Neural progenitor cell (in vitro differentiated cells): ENCODE measurements around the gene MAP3K7CL. TPM values are rescaled to one million over a fixed set of nuclear protein-coding genes. Genes with fewer than 3 reads are reported as not detected.

Experiments
- DNase-seq: peaks from one replicate; pipeline ENCODE4 v3.0.0-alpha.2; 2016; ENCODE audit warnings: low spot score
- H2AFZ ChIP-seq: fragments of 200-600 bp; sonication (generic); replicated peaks from 2 replicates; pipeline ENCODE4 v1.6.1; 2016; ENCODE audit warnings: antibody characterized with exemption
- H3F3A ChIP-seq: fragments of 200-600 bp; sonication (generic); 2 replicates; pipeline ENCODE4 v1.6.1; 2016; ENCODE audit warnings: antibody characterized with exemption, low read depth
- H3K27ac ChIP-seq: fragments of 200-600 bp; sonication (generic); 2 replicates; pipeline ENCODE4 v1.5.1; 2016; ENCODE audit warnings: mild to moderate bottlenecking
- H3K27me3 ChIP-seq: fragments of 200-600 bp; sonication (generic); 2 replicates; pipeline ENCODE4 v1.6.1; 2016; ENCODE audit warnings: mild to moderate bottlenecking, moderate library complexity
- H3K36me3 ChIP-seq: fragments of 200-600 bp; sonication (generic); 2 replicates; pipeline ENCODE4 v1.5.1; 2016
- H3K4me1 ChIP-seq: fragments of 200-600 bp; sonication (generic); 2 replicates; pipeline ENCODE4 v1.6.1; 2016; ENCODE audit warnings: mixed run types
- H3K4me2 ChIP-seq: fragments of 200-600 bp; sonication (generic); 2 replicates; pipeline ENCODE4 v1.6.1; 2016
- H3K4me3 ChIP-seq: fragments of 200-600 bp; sonication (generic); 2 replicates; pipeline ENCODE4 v1.5.1; 2016
- H3K79me2 ChIP-seq: fragments of 200-600 bp; sonication (generic); 2 replicates; pipeline ENCODE4 v1.6.1; 2016; ENCODE audit warnings: low read depth
- H3K9ac ChIP-seq: fragments of 200-600 bp; sonication (generic); 2 replicates; pipeline ENCODE4 v1.6.1; 2016
- H3K9me3 ChIP-seq: fragments of 200-600 bp; sonication (generic); 2 replicates; pipeline ENCODE4 v1.5.1; 2016; ENCODE audit warnings: low read depth
- H4K20me1 ChIP-seq: fragments of 200-600 bp; sonication (generic); 2 replicates; pipeline ENCODE4 v1.6.1; 2016; ENCODE audit warnings: low read depth
- H3K27ac Mint-ChIP-seq: 3 replicates; pipeline ENCODE4 v1.8.0; 2021; ENCODE audit warnings: mixed read lengths
- H3K27me3 Mint-ChIP-seq: 2 replicates; pipeline ENCODE4 v1.8.0; 2022; ENCODE audit warnings: low read depth, mild to moderate bottlenecking, inconsistent platforms, moderate library complexity, mixed read lengths; ENCODE audit not compliant: insufficient read depth
- H3K36me3 Mint-ChIP-seq: 3 replicates; pipeline ENCODE4 v1.8.0; 2021; ENCODE audit warnings: mixed read lengths
- H3K4me1 Mint-ChIP-seq: 3 replicates; pipeline ENCODE4 v1.8.0; 2021; ENCODE audit warnings: mixed read lengths
- H3K4me3 Mint-ChIP-seq: 3 replicates; pipeline ENCODE4 v1.8.0; 2021; ENCODE audit warnings: mild to moderate bottlenecking, moderate library complexity, mixed read lengths
- H3K9me3 Mint-ChIP-seq: 3 replicates; pipeline ENCODE4 v1.8.0; 2020; ENCODE audit warnings: mixed read lengths
- CTCF ChIP-seq: fragments of 200-600 bp; sonication (generic); IDR thresholded peaks from 2 replicates; pipeline ENCODE4 v1.5.1; 2017; ENCODE audit warnings: antibody characterized with exemption, mild to moderate bottlenecking
- EZH2 ChIP-seq: fragments of 200-600 bp; sonication (generic); IDR thresholded peaks from 2 replicates; pipeline ENCODE4 v1.6.1; 2017; ENCODE audit warnings: antibody characterized with exemption, mild to moderate bottlenecking, moderate library complexity
- EZH2phosphoT487 ChIP-seq: fragments of 200-600 bp; sonication (generic); IDR thresholded peaks from 2 replicates; pipeline ENCODE4 v1.6.1; 2017; ENCODE audit warnings: antibody characterized with exemption
- total RNA-seq: library from RNA; depleted of rRNA; stranded (reverse); fragments of >200 nt; gene quantifications from 2 replicates; pipeline ENCODE4 v1.2.3, GENCODE V29; 2015; ENCODE audit warnings: low replicate concordance

Gene MAP3K7CL
- total RNA-seq, 1 donor from 2014 or later, result not detected

DNA sequence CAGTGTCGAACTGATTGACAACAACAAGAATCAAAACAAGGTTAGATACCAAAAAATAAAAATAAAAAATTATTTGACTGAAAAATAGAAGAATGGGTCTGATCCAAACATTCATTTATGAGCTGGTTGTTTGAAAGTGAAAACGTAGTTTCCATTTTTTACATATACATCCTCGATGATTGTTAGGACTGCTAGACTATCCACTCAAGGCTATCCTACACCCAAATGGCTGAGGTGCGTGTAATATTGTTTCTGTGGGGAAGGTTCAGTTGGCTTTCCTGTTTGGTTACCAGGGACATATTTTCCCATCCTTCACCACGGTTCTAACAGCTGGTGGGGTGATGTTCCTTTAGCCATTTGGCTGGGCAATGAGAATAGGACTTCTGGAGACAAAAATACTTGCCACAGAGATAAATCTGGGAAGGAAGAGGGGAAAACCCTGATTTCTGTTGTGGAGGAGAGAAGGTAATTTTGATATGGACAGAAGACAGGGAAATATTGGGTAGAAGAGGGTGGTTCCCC is 66.3 kb downstream of the MAP3K7CL start:
- Mint-ChIP-seq H3K4me3 (no peak overlapping the region), H3K4me1 (no peaks in the 10 kb centered on the region), H3K27me3 (no peaks in the 10 kb centered on the region), H3K27ac (no peak overlapping the region), H3K9me3 (peaks cover 27% of the 10 kb centered on the region), H3K36me3 (peaks cover 2% of the 10 kb centered on the region)
- Histone ChIP-seq H3F3A (no peaks in the 10 kb centered on the region), H3K27me3 (no peaks in the 10 kb centered on the region), H3K36me3 (no peaks in the 10 kb centered on the region), H3K27ac (no peak overlapping the region), H3K4me2 (no peak overlapping the region), H3K79me2 (no peaks in the 10 kb centered on the region), H3K9me3 (peaks cover 6% of the 10 kb centered on the region), H2AFZ (no peak overlapping the region), H4K20me1 (no peaks in the 10 kb centered on the region), H3K4me1 (no peaks in the 10 kb centered on the region), H3K9ac (no peak overlapping the region), H3K4me3 (no peak overlapping the region)
- DNase-seq, result no peak
- TF ChIP-seq EZH2, result no peak
- no peak for TF ChIP-seq CTCF
- TF ChIP-seq EZH2phosphoT487, result no peak

- Histone ChIP-seq H2AFZ (no peak overlapping the region), H3K27me3 (no peaks in the 10 kb centered on the region), H3K4me3 (no peak overlapping the region), H3K27ac (no peak overlapping the region), H3K9me3 (peaks cover 10% of the 10 kb centered on the region), H3K9ac (no peak overlapping the region), H3K79me2 (no peaks in the 10 kb centered on the region), H3K36me3 (no peaks in the 10 kb centered on the region), H3F3A (no peaks in the 10 kb centered on the region), H4K20me1 (no peaks in the 10 kb centered on the region), H3K4me2 (no peak overlapping the region), H3K4me1 (peaks cover under 1% of the 10 kb centered on the region)
- Mint-ChIP-seq H3K36me3 (peaks cover 2% of the 10 kb centered on the region), H3K9me3 (peaks cover 32% of the 10 kb centered on the region), H3K27me3 (no peaks in the 10 kb centered on the region), H3K4me1 (no peaks in the 10 kb centered on the region), H3K27ac (no peak overlapping the region), H3K4me3 (no peak overlapping the region)
- TF ChIP-seq EZH2 (no peak), EZH2phosphoT487 (no peak), CTCF (no peak)
- DNase-seq, result no peak
These were observed 70.7 kb downstream of the MAP3K7CL start for GRCh38 chr21:29201186-29201585.

GRCh38 chr21:29205009-29205408 is 74.6 kb downstream of the MAP3K7CL start:
- H3K79me2 ChIP-seq, result no peaks in the 10 kb centered on the region
- no peaks in the 10 kb centered on the region for H4K20me1 ChIP-seq
- H3K9me3 Mint-ChIP-seq, result peaks cover 18% of the 10 kb centered on the region
- no peak overlapping the region for H3K4me3 Mint-ChIP-seq
- H3F3A ChIP-seq, result no peaks in the 10 kb centered on the region
- no peak overlapping the region for H3K27ac ChIP-seq
- H3K4me1 Mint-ChIP-seq, result no peaks in the 10 kb centered on the region
- no peak overlapping the region for H3K4me3 ChIP-seq
- H3K36me3 Mint-ChIP-seq, result peaks cover 2% of the 10 kb centered on the region
- no peaks in the 10 kb centered on the region for H3K36me3 ChIP-seq
- DNase-seq, result no peak
- H3K27me3 ChIP-seq, result no peaks in the 10 kb centered on the region
- no peak overlapping the region for H3K4me2 ChIP-seq
- no peaks in the 10 kb centered on the region for H3K27me3 Mint-ChIP-seq
- peaks cover 10% of the 10 kb centered on the region for H3K9me3 ChIP-seq
- H3K4me1 ChIP-seq, result peaks cover 6% of the 10 kb centered on the region
- no peak overlapping the region for H3K9ac ChIP-seq
- no peak for TF ChIP-seq EZH2
- no peak for TF ChIP-seq CTCF
- no peak for TF ChIP-seq EZH2phosphoT487
- no peak overlapping the region for H3K27ac Mint-ChIP-seq
- no peak overlapping the region for H2AFZ ChIP-seq
